Stimulated activated CD4-positive, alpha-beta T cell treated with anti-CD3 and anti-CD28 coated beads, TNF-alpha, amount 100 ng/mL, for 24 hours (primary cell): ENCODE measurements around the gene NPM3.

Experiments
- DNase-seq, 3 experiments: peaks; one replicate each; pipeline ENCODE4 v3.0.0-alpha.2; 2020; ENCODE audit warnings: low read depth in 3 of 3

Gene NPM3

DNA sequence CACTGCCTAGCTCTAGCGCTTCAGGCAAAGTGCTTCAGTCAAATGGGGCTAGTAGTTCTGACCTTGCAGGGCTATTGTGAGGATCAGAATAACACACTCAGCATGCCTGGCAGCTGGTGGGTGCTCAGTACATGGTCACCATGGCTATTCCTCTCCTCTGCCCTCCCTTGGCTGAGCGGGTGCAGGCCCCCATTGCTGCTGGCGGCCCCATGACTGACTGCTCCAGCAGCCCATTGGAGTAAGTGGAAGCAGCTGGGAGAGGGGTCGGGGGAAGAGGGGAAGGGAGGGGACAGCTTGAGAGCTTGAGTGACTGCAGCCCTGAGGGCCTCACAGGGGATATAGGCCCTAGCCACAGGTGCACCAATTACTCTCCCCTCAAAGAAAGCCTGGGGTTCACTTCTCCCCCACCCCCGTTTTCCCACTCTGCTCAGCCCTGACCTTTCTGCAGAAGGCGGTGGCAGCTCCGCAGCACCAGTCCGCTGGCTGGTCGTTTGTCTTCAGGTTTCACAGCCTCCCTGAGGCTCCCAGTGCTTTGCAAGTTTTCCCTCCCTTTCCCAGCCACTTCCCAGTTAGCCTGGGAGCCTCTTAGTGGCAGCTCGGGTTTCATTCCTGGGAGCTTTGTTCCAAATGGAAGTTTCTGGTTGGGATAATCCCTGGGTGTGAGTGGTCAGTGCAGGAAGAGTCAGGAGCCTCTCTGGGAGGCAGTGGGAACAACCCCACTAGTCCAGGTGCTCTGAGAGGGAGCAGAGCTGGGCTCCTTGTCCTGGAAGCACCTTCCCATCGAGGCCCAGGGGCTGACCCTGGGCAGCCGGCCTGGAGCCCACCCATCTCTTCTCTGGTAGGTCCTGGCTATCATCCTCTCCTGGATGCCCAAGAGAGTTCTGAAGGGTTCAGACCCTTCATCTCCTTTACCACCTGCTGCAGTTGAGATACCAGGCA is 23.7 kb downstream of the NPM3 start:
- DNase-seq = no peak

DNA sequence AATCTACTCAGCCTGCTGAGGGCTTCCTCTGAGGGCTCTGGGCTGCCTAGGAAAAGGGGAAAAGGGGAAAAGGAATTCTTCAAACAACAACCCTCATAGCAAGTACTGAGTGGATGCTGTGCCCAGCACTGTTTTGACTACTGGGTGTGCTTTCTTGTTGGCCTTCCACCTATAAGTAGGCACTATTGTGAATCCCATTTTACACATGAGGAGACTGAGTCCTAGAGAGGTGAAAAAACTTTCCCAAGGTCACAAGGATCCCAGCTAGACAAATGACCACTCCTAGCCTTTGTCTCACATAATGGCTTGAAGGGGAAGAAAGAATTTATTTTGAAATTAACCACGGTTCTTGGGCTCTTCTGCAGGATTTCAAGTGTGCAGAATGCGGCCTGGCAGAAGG is 24.4 kb downstream of the NPM3 start:
- no peak for DNase-seq

DNA sequence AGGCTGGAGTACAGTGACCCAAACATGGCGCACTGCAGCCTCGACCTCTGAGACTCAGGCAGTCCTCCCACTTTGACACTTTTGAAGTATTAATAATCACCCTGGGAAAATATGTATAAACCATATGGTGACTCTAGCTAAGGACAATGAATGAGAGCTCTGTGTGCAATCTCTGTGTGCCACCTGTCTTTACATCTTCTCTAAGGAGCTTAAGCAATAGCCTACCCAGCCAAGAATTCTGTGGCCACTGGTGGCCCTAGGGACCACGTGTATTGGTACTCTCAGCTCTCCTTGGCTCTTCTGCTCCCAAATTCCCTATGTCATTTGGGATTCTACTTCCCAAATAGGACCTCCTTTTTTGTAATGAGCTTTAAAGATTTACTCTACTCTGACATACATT is 31.0 kb downstream of the NPM3 start:
- DNase-seq = no peak

DNA sequence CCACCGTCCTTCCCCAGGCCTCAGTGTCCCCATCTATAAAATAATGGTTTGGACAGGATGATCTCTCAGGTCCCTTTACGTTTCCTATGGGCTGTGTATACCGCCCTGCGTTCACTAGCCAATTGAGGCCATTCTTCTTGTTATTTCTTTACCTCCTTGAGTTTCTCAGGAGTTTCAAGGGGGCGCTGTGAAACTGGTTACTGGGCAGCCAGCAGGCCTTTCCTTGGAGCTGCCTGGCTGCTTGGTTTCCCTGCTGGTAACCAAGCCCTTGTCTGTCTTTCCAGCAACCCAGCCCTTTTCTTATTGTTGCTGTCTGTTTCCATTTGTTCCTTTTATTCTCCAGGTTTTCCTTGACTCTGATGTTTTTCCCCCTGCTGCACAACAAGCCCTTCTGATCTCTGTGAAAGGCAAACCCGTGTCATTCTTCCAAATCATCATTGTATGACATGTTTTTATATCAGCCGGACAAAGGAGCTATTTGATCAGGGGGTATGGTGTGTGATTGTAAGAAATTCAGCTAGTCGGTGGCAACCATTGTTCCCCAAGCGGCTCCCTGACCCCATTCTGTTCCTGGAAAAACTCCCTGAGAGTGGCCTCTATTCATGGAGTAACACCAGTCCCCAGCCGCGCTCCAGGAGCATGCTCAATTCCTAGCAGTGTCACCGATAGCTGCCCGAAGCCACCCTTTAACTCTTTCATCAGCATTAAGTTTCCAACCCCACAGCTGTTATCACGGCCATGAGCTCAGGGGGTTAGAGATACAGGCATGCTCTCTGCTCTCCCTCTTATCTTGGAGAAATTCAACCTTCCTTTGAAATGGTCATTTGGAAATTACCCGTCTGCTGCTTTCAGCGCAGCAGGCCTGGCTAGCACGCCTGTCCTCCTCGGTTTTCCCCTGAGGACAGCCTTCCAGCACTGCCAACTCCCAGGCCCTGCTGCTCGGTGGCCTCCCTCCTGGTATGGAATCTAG is 33.9 kb downstream of the NPM3 start:
- DNase-seq = no peak

DNA sequence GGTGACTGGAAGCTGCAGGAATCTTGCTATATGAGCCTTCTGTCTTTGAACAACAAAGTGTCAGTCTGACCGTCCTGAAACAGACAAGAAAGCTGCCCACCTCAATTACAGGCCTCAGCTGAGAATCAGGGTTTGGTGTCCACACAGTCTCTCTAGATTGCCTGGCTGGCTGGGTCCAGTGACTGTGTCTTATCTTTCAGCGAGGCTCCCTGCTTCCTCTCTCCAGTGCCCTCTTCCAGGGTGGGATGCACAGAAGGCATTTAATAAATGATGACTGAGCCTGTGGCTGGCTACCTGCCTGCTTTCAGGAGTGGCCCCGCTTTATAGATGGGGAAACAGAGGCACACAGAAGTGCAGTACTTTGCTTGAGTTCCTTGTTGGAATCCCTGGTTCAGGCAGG is 34.8 kb downstream of the NPM3 start:
- no peak for DNase-seq

DNA sequence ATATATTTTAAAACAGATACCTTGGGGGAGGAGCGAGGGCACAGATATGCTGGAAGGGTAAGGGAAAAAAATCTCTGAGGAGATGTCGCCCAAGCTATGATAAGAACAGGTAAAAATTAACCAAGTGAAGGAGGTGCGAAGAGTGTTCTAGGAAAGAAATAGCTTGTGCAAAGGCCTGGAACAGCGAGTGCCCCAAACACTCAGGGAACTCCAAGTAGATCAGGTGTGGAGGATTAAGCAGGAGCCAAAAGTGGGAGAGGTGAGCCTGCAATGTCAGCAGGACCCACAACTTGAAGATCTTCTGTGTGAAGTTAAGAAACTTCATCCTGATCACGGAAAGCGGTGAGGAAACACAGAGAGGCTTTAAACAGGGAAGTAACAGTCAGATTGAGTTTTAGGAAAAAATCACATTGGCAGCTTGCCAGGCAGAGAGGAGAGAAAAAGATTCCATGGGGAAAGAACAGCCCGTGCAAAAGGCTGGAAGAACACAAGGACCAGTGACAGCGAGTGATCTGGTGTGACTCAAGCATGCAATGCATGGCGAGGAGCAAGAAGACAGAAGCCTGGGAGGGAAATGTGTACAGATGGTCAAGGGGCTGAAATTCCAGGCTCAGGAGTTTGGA is 38.1 kb downstream of the NPM3 start:
- DNase-seq = no peak

DNA sequence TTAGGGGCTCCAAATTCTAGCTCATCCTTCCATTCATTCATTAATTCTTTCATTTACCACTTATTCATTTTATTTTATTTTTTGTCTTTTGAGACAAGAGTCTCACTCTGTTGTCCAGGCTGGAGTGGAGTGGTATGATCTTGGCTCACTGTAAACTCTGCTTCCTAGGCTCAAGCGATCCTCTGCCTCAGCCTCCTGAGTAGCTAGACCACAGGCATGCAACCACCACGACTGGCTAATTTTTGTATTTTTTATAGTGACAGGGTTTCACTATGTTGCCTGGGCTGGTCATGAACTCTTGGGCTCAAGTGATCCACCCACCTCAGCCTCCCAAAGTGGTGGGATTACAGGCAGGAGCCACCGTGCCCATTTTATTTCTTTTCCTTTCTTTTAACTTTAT is 39.0 kb downstream of the NPM3 start:
- DNase-seq = no peak

DNA sequence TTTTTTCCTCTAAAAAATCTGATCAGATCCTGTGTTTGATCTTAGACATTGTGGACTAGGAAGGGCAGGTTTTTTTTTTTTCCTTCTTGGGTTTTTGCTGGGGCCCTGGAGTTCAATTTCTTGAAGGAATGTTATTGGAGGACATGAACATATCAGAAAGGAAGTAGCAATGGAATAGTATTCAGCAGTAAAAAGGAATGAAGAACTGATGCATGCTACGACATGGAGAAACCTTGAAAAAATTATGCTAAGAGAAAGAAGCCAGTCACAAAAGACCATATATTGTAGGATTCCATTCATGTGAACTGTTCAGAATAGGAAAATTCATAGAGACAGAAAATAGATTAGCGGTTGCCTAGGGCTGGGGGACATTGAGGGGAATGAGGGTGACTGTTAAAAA is 41.3 kb downstream of the NPM3 start:
- no peak for DNase-seq

DNA sequence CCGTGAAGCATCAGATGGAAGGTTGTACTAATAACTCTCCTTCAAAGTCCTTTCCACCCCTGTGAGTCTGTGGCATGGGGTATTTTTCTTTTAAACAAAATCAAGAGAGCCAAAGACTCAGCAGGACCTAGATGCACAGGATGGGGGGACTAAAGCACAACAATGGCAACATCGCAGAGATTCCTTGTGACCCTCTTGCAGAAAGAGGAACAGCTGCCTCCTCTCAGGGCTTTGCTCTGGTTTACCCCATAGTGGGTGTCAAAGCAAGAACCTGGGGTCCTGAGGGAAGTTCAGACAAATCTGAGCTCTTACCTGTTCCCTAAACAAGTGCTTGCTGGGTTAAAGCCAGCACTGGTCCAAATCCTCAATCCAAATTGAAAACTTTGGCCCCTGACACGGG is 46.6 kb downstream of the NPM3 start:
- DNase-seq = no peak

DNA sequence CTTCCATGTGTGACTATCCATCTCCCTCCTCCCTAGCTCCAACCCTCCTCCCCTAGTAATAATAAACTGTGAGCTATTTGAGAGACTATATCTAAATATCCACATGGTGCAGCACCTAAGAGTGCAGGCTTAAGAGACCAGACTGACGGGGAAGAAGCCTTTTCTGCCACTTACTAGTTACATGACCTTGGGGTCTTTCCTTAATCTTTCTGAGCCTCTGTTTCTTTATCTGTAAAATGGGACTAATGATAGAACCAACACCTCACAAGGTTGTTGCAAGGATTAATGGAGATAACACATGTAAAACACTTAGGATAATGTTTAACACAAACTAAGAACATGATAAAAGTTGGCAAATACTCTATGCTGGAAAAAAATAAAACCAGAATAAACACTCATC is 51.1 kb downstream of the NPM3 start:
- DNase-seq = no peak
